Measurements from ENCODE around the gene HOXA13.

HOXA13 gene

DNA sequence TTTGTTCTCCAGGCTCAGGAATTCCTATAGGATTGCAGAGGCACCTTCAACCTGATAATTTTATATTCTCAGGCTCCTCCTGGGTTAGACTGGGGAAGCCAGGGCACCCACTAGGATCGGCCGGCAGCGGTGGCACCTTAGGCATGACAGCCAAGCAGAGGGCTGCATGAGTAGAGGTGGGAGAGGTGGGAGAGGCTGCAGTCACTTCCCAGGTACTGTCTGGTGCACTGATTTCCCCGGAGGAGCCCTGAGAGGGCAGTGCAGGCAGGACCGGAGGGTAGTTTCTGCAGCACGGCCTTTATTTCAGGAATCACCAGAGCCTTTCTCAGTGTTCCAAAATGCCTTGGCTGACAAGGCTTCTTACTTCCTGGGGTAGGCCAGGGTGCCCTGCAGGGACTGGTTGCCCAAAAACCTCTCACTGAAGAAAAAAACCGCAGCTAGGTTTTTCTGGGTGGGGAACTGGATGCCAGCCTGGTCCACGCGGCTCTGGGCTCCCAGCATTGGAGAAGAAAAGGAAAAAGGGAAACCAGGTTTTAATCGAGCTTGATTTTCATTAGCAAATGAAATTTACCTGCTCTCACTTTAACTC is 3.6 kb upstream of the HOXA13 start:
- DNase-seq (ENCODE audit: insufficient read length), result no peak
- TF ChIP-seq POLR2AphosphoS5 (IDR thresholded peaks at IDR 0.05; ENCODE audit: low read depth, low read length) (no peak), TAF1 (IDR thresholded peaks at IDR 0.05; ENCODE audit: borderline replicate concordance, low read depth, low read length) (no peak), POLR2A (IDR thresholded peaks at IDR 0.05; ENCODE audit: low read depth, low read length) (no peak)
- no peak for FAIRE-seq

DNA sequence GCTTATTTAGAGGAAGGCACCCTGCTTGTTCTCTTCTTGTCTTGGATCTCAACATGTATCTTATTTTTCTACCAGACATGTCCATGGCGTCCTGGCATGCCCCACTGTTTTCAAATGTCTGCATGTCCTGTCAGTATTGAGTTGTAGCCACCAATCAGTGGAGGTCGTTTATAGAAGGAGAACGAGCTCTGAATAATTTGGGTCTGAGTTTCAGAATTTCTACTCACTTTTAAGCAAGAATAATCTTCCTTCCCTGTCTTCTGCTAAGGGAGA is 2.9 kb upstream of the HOXA13 start:
- no peak for FAIRE-seq
- TF ChIP-seq TAF1 (IDR thresholded peaks at IDR 0.05; ENCODE audit: borderline replicate concordance, low read depth, low read length), result no peak
- no peak for TF ChIP-seq POLR2AphosphoS5 (IDR thresholded peaks at IDR 0.05; ENCODE audit: low read depth, low read length)
- TF ChIP-seq POLR2A (IDR thresholded peaks at IDR 0.05; ENCODE audit: low read depth, low read length), result no peak

DNA sequence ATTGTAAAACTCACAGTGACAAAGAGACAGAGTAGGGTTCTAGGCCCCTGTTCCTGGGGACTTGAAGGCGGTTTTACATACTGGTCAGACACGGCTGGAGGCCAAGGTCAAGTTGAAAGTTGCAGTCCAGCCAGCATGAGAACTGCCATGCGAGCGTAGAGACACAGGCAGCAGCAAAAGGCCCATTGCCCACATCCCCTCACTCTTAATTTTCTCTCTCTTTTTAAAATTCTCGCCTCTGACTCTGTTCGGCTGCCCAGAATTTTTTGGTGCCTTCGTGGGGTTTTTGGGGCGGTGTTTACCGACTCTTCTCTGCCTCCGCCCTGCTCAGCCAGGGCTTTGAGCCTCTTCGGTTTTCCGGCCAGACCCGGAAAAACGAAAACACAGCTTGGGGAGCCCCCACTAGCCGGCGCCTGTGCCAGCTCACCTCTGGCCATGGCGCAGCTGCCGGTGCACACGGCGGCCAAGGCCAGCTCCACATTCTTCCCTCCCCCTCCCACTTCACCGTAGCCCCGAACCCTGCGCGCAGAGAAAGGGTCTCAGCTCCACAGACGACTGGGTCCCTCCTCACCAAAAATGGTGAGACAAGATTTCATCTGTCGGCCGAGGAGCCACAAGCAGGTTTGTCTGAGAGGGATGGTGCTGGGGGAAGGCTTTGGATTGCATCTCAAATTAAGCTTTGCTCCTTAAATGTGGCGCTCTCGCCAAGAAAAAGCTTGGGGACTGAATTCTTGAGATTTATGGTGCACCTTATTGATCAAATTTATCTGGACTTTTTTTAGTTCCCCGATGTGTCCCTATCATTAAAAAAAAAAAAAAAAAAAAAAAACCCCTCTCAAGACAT is 2.3 kb upstream of the HOXA13 start:
- no peak for TF ChIP-seq POLR2AphosphoS5 (IDR thresholded peaks at IDR 0.05; ENCODE audit: low read depth, low read length)
- TF ChIP-seq POLR2A (IDR thresholded peaks at IDR 0.05; ENCODE audit: low read depth, low read length), result no peak
- no peak for TF ChIP-seq TAF1 (IDR thresholded peaks at IDR 0.05; ENCODE audit: borderline replicate concordance, low read depth, low read length)
- DNase-seq (ENCODE audit: insufficient read length) (no peak), FAIRE-seq (no peak)

More for the DNA sequence above, 2.9 kb upstream of the HOXA13 start:
- DNase-seq (ENCODE audit: insufficient read length), result no peak

DNA sequence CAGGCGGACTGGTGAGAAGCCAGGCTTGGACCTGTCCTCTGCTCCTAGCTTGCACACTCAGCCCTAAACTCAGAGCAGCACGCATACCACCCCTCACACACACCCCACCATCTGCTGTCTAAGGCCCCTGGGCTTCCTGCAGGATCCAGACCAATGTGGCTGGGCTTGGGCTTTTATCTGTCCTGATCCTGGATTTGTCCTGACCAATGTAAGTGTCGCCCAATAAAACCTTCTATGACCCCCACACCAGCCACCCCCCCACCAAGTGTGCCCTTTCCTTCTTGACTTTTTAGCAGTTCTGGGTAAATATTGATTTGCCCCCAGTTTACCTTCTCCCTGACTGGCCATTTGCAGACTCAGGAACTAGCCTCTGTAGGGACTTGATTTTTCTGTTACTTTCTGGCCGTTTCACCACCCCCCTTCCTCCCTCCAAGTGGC is 1.7 kb upstream of the HOXA13 start:
- no peak for FAIRE-seq
- TF ChIP-seq POLR2AphosphoS5 (IDR thresholded peaks at IDR 0.05; ENCODE audit: low read depth, low read length) (no peak), POLR2A (IDR thresholded peaks at IDR 0.05; ENCODE audit: low read depth, low read length) (no peak), TAF1 (IDR thresholded peaks at IDR 0.05; ENCODE audit: borderline replicate concordance, low read depth, low read length) (no peak)
- DNase-seq (ENCODE audit: insufficient read length), result no peak

DNA sequence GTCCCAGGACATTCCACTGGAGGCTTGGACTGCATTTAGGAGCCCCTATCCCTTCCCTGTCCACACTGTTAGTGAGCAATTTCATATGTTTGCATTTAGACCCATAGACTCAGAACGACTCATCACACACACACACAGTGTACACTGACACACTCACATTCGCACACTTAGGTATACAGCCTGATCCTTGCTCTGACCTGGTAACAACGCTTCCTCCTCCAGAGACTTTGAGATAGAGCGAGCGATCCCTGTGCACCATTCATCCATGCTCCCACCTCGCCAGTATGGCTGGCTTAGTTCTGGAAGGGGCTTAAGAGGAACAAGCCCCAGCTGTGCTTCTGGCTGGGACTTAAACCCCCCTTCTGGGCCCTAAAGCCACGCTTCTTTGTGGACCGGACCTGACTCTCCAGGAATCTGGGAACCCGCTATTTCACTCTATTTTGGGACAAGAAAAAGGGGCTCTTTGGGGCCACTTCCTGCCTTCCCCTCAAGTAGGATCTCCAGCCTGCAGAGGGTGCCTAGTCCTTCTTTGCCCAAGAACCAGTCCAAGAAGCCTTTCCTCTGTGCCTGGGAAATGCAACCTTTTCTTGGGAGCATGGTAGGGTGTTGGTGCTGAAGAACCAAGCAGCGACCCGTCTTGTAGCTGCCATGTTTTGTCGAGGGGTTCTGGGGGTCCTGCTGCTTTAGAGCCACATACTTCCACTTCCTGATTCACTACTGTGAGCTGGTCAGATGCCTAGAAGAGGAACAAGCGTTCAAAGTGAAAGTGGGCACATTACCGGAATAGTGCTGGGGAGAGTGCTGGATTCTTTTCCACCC is 1.1 kb upstream of the HOXA13 start:
- TF ChIP-seq POLR2AphosphoS5 (IDR thresholded peaks at IDR 0.05; ENCODE audit: low read depth, low read length), result no peak
- TF ChIP-seq POLR2A (IDR thresholded peaks at IDR 0.05; ENCODE audit: low read depth, low read length), result no peak
- no peak for TF ChIP-seq TAF1 (IDR thresholded peaks at IDR 0.05; ENCODE audit: borderline replicate concordance, low read depth, low read length)
- DNase-seq (ENCODE audit: insufficient read length) (no peak), FAIRE-seq (no peak)

DNA sequence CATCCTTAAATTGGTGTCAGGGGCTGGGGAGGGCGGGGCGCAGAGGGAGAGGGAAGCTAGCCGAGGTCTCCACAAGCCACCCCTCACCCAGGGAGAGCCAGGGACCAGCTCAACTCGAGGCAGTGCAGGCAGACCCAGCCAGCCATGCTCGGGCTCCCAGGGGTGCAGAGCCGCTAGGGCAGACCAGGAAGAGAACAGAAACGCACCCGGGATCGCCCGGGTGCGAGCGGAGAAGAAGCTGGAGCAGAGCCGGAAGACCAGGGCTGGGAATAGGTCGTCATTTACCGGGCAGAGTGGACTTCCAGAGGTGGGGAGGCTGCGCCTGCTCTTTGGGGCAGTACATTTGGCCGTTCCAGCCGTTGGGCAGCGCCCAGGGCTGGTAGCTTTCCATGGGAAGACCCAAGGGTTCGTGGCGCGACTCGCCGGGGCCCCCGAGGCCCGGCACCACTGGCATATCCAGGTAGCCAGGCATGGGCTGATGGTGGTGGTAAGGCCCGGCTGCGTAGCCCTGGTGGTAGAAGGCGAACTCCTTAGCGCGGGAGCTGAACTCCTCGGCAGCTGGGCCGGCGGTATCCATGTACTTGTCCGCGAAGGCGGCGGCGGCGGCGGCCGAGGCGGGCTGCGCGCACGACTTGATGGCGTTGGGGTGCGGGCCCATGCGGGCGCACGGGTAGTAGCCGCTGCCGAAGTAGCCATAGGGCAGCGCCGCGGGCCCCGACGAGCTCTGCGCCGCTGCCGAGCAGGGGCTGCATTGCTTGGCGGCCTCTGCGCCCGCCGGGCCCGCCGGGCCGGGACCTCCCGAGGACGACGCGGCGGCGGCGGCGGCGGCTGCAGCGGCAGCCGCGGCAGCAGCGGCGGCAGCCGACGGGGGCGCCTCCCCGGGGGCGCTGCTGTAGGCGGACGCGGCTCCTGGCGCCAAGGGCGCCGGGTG is 755 bp downstream of the HOXA13 start:
- no peak for FAIRE-seq
- TF ChIP-seq POLR2A (IDR thresholded peaks at IDR 0.05; ENCODE audit: low read depth, low read length) (no peak), POLR2AphosphoS5 (IDR thresholded peaks at IDR 0.05; ENCODE audit: low read depth, low read length) (no peak), TAF1 (IDR thresholded peaks at IDR 0.05; ENCODE audit: borderline replicate concordance, low read depth, low read length) (no peak)
- no peak for DNase-seq (ENCODE audit: insufficient read length)

DNA sequence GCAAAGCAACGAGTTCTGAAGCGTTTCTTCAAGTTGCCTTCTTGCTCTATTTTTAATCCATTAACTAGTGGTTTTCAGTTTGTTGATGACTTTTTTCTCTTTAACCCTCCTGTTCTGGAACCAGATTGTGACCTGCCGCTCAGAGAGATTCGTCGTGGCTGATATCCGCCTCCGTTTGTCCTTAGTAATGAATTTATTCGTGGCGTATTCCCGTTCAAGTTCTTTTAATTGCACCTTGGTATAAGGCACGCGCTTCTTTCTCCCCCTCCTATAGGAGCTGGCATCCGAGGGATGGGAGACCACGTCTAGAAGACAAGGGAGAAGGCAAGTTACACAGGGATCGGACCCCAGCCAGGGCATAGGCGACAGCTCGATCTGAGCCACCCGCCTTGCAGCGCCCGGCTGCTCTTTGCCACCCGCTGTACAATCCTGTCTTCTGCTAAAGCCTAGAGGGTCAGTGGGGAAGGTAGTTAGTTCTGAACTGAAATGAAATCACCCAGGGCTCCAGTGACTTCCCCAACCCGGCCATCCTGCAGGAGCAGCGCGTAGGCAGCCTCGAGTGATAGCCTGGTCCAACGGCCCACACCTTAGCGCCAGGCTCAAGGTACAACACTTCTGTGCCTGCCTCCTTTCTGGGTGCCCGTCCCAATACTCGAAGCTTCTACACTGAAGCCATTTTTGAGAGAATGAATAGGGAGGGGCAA is 1.6 kb downstream of the HOXA13 start:
- DNase-seq (ENCODE audit: insufficient read length) (no peak), FAIRE-seq (no peak)
- TF ChIP-seq POLR2AphosphoS5 (IDR thresholded peaks at IDR 0.05; ENCODE audit: low read depth, low read length), result no peak
- no peak for TF ChIP-seq TAF1 (IDR thresholded peaks at IDR 0.05; ENCODE audit: borderline replicate concordance, low read depth, low read length)
- TF ChIP-seq POLR2A (IDR thresholded peaks at IDR 0.05; ENCODE audit: low read depth, low read length), result no peak

DNA sequence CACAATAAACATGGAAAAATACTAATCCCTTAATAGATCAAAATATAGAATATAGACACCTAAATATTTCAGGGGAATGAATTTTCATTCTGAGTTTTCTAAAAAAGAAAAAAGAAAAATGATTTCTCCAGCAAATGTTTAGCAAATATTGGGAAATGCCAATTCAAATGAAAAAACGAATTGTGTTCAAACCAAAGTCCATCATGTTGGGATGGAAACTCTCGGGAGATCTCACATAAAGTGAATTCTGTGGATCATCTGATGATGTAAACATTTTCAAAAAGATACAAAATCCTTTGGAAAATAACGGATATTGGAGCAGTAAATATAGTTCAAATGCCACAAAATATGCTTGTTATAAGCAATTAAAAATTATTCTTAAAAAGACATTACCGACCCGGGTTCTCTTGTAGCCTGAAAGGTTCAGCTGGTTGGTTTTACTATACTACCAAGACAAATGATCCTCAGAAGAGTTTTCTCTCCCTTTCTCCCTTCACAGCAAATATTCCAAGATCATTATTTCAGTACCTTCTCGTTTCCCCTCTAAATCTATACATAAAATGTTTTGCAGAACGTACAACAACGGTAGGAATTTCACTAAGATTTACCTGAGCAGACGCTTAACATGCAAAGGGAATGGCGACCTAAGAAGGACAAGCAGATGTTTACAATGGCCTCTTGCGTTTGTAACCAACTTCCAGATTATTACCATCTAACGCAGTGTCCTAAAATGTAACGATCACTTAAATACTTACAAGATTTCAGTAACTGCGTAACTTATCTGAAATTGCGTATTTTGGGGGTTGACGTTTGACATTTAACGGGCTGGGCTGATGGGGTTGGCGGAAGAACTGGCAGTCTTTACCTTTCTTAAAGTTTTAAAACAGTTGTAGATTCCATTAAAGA is 2.5 kb downstream of the HOXA13 start:
- TF ChIP-seq POLR2AphosphoS5 (IDR thresholded peaks at IDR 0.05; ENCODE audit: low read depth, low read length), result no peak
- TF ChIP-seq POLR2A (IDR thresholded peaks at IDR 0.05; ENCODE audit: low read depth, low read length), result no peak
- no peak for TF ChIP-seq TAF1 (IDR thresholded peaks at IDR 0.05; ENCODE audit: borderline replicate concordance, low read depth, low read length)
- FAIRE-seq (no peak), DNase-seq (ENCODE audit: insufficient read length) (no peak)

DNA sequence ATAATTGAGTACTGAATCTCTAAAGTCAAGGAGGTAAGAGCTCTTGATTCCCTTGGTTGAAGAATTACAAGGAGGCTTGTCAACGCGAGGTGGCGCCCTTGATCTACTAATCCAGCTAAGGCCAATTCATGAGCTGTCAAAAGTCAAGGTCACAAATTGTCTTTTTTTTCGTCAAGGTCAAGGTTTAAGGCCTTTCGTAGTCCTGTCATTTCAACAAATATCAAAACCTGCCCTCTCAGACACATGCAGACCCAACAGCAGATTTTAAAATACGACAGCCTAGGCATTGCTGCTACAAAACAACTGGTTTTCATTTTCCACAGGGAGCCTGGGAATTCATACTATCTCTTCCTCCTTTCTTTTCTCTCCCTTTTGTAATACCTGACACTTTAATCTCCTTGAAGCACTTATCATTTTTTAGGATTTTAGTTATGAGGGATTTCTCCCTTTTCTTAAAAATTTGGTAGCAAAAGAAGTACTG is 3.6 kb downstream of the HOXA13 start:
- TF ChIP-seq POLR2AphosphoS5 (IDR thresholded peaks at IDR 0.05; ENCODE audit: low read depth, low read length), result no peak
- TF ChIP-seq TAF1 (IDR thresholded peaks at IDR 0.05; ENCODE audit: borderline replicate concordance, low read depth, low read length), result no peak
- TF ChIP-seq POLR2A (IDR thresholded peaks at IDR 0.05; ENCODE audit: low read depth, low read length), result no peak
- no peak for DNase-seq (ENCODE audit: insufficient read length)
- peak; percentile 92 for FAIRE-seq
